ENCODE data around the gene TRNAU1AP.
"Not testable (repeated sequence)": the region's sequence is repeated elsewhere in the genome, so short reads cannot be mapped to it uniquely, and the experiment has no call there.

Gene TRNAU1AP

GRCh38 chr1:28521502-28522164 is 31.3 kb upstream of the TRNAU1AP start:
- no peak for DNase-seq (ENCODE audit: low read depth)

DNA sequence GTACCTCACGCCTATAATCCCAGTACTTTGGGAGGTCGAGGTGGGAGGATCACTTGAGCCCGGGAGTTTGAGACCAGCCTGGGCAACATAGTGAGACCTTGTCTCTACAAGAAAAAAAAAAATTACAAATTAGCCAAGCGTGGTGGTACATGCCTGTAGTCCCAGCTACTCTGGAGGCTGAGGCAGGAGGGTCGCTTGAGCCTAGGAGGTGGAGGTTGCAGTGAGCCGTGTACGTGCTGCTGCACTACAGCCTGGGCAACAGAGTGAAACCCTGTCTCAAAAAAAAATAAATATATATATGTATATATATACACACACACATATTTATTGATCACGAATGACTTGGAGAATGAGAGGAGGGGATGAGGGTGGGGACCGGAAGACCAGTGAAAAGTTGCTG is 30.3 kb upstream of the TRNAU1AP start:
- not testable (repeated sequence) for DNase-seq (ENCODE audit: low read depth)

DNA sequence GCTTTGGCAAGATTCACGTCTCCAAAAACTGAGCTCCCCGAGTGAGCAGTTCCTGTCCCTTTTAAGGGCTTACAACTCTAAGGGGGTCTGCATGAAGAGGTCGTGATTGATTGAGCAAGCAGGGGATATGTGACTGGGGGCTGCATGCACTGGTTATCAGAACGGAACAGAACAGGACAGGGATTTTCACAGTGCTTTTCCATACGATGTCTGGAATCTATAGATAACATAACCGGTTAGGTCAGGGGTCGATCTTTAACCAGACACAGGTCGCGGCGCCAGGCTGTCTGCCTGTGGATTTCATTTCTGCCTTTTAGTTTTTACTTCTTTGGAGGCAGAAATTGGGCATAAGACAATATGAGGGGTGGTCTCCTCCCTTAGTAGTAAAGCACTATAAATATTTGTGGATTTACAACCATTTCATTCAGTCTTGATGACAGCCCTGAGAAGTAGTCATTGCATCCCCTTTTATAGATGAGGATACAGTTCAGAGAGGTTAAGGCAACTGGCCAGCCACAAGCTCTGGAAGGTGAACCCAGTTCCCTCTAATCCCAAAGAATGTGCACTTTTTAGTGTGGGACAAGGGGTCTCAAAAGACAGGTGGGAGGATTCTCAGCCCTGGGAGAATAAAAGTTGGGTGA is 27.8 kb upstream of the TRNAU1AP start:
- not testable (repeated sequence) for DNase-seq (ENCODE audit: low read depth)

- DNase-seq (ENCODE audit: low read depth), result peak; percentile 66
These were observed 26.0 kb upstream of the TRNAU1AP start for GRCh38 chr1:28526886-28527285.

- DNase-seq (ENCODE audit: low read depth), result no peak
These were observed 22.4 kb upstream of the TRNAU1AP start for GRCh38 chr1:28530456-28530855.

- DNase-seq (ENCODE audit: low read depth), result no peak
These were observed 18.2 kb upstream of the TRNAU1AP start for GRCh38 chr1:28534671-28535070.

DNA sequence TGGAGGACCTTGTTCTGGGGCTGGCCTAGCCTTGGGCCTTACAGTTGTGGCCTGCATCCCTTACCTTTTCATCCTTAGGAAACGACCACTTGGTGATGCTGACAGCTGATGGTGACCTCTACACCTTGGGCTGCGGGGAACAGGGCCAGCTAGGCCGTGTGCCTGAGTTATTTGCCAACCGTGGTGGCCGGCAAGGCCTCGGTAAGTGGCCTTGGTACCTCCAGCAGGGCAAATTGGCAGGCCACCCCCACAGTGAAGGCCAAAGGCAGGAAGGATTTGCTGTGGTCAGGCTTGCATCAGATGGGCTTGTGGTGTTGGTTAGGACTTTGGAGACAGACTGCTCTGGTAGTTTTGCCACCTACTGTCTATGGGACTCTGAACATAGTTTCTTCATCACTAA is 17.7 kb upstream of the TRNAU1AP start:
- no peak for DNase-seq (ENCODE audit: low read depth)

- DNase-seq (ENCODE audit: low read depth), result no peak
These were observed 15.3 kb upstream of the TRNAU1AP start for GRCh38 chr1:28537457-28538199.

DNA sequence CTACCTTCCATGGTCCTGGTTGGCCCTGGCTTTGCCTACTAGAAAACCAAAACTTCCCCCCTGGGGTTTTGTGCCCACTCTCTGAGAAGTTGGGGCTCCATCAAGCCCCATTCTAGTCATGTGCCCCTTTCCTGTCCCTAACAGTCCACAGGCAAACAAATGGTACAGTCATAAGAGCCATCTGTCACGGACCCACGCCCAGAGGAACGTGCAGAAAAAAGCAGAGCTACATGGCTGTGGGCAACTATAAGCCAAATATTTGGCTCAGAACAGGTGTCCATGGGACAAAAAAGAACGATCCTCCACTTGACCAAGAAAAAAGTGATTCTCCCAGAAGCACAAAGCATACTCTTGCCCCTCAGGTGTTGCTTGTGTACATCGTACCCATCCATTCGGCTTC is 14.6 kb upstream of the TRNAU1AP start:
- DNase-seq (ENCODE audit: low read depth), result no peak

GRCh38 chr1:28540651-28541050 is 12.2 kb upstream of the TRNAU1AP start:
- no peak for DNase-seq (ENCODE audit: low read depth)

DNA sequence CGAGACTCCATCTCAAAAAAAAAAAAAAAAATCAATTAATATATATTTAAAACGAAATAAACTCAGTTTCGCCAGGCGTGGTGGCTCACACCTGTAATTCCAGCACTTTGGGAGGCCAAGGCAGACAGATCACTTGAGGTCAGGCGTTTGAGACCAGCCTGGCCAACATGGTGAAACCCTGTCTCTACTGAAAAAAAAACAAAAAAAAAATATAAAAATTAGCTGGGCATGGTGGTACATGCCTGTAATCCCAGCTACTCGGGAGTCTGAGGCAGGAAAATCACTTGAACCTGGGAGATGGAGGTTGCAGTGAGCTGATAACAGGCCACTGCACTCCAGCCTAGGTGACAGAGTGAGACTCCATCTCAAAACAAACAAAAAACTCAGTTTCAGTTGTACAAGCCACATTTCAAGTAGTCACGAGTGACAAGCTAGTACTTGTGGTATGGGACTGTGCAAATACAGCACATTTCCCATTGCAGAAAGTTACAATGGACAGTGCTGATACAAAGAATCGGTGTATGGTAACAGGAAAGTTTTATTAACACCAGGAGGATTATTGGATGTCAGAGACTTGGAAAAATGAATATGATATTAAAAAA is 11.4 kb upstream of the TRNAU1AP start:
- not testable (repeated sequence) for DNase-seq (ENCODE audit: low read depth)

GRCh38 chr1:28545246-28545628 is 7.6 kb upstream of the TRNAU1AP start:
- no peak for DNase-seq (ENCODE audit: low read depth)

DNA sequence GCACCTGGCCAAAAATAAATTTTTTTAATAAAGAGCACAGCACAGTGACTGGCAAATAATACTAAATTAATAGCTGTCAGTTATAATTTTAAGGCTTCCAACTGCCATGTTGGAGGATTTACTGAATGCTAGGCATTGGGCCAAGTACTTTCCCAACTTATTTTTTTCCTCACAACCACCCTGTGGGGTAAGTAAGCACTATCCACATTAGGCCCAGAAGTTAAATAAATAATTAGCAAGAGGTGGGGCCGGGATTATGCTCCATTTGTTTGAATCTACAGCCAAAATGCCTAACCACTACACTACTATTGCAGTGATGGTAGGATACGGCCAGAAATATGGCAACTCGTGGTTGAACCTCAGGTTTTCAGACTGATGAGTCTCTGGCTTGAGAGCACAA is 4.6 kb upstream of the TRNAU1AP start:
- DNase-seq (ENCODE audit: low read depth), result peak; percentile 6

DNA sequence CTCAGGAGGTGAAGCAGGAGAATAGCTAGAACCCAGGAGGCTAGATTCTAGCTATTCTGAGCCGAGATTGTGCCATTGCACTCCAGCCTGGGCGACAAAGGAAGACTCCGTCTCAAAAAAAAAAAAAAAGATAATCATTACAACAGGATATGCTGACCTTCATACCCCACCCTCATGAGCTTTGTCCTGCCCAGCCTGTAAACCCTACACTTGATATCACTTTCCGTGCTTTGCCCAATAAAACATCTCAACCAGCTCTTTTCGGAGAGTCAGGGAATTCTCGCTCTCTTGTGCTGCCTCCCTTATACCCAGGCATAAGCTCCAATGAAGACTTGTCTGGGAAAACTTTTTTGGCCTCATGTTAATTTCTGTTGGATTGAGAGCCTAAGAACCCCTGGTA is 1.5 kb upstream of the TRNAU1AP start:
- DNase-seq (ENCODE audit: low read depth), result no peak

GRCh38 chr1:28560886-28561285 is 8.0 kb downstream of the TRNAU1AP start:
- DNase-seq (ENCODE audit: low read depth), result no peak

DNA sequence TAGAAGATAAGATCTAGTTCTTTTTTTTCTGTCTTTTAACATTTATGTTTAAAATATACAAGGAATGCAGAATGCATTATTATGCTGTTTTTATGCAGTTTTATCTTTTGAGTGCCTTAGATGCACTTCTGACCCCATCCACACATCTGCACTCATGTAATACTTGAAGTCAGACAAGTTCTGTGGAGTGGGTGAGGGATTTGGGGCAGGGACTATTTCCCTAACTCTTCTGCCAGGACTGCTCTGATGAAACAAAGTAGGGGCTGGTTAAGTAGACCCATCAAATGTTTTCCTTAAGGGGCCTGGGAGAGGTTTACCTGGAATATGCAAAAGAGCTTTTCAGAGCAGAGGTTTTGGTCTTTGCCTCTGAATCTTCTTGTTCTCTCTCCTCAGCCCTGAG is 11.4 kb downstream of the TRNAU1AP start:
- DNase-seq (ENCODE audit: low read depth), result no peak

DNA sequence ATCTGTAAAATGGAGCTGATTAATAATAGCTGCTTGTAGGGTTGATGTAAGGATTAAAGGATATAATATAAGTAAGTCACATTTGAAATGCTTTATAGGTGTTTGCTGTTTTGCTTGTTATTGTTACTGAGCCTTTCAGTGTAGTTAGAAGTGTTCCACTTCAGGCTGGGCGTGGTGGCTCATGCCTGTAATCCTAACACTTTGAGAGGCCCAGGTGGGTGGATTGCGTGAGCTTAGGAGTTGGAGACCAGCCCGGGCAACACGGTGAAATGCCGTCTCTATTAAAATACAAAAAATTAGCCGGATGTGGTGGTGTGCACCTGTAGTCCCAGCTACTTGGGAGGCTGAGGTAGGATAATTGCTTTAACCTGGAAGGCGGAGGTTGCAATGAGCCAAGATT is 12.2 kb downstream of the TRNAU1AP start:
- DNase-seq (ENCODE audit: low read depth), result no peak

DNA sequence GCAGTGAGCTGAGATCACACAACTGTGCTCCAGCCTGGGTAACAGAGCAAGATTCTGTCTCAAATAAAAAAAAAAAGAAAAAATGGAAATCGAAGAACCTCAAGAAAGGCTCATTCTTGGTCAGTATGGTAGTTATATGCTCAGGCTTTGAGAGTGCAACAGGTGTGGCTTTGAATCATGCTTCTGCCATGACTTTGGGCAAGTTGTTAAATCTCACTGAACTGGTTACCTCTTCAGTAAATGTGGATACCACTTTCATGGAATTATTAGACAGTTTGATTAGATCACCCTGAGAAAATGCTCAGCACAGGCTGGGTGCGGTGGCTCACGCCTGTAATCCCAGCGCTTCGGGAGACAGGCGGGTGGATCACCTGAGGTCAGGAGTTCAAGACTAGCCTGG is 12.8 kb downstream of the TRNAU1AP start:
- no peak for DNase-seq (ENCODE audit: low read depth)

DNA sequence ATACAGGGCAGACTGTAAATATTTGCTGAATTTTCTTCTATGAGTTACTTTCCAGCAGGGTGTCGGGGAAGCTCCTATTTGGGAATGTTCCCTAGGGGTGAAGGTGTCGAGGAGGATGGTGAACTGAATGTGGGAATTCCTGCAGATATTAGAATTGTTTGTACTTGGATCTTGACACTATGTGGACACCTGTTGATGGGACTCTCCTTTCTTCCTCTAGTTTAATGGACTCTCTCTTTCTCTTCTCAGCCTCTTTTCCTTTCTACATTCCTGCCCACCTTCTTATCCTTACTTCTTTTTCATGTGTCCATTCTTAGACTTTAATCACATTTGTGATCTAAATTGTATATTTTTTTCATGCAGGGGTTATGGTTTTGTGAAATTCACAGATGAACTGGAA is 14.0 kb downstream of the TRNAU1AP start:
- no peak for DNase-seq (ENCODE audit: low read depth)

- no peak for DNase-seq (ENCODE audit: low read depth)
These were observed 19.0 kb downstream of the TRNAU1AP start for GRCh38 chr1:28571911-28572310.

GRCh38 chr1:28572891-28573290 is 20.0 kb downstream of the TRNAU1AP start:
- peak; percentile 71 for DNase-seq (ENCODE audit: low read depth)

GRCh38 chr1:28573564-28573963 is 20.7 kb downstream of the TRNAU1AP start:
- DNase-seq (ENCODE audit: low read depth), result no peak

Data from EH (cell line).